GM12873 (cell line): ENCODE data around the gene TCERG1L.

ENCODE experiments used
- CTCF ChIP-seq: IDR thresholded peaks from 2 replicates; pipeline ENCODE4 v1.5.1; 2012; ENCODE audit warnings: low read depth, mild to moderate bottlenecking, moderate library complexity, low read length, control low read depth; ENCODE audit not compliant: insufficient read depth; ENCODE audit errors: missing control alignments

The TCERG1L gene

GRCh38 chr10:131167036-131167860 is 144.3 kb downstream of the TCERG1L start:
- no peak for TF ChIP-seq CTCF

GRCh38 chr10:131166486-131166885 is 145.0 kb downstream of the TCERG1L start:
- TF ChIP-seq CTCF = no peak

GRCh38 chr10:131165092-131165491 is 146.4 kb downstream of the TCERG1L start:
- TF ChIP-seq CTCF = no peak

- no peak for TF ChIP-seq CTCF
Observed at GRCh38 chr10:131162866-131163843, 148.4 kb downstream of the TCERG1L start.

GRCh38 chr10:131162211-131162610 is 149.3 kb downstream of the TCERG1L start:
- TF ChIP-seq CTCF = no peak

- TF ChIP-seq CTCF = no peak
Observed at GRCh38 chr10:131161087-131161486, 150.4 kb downstream of the TCERG1L start.
